Measurements from ENCODE around the gene JOSD2. TPM values are rescaled to one million over a fixed set of nuclear protein-coding genes. Genes with fewer than 3 reads are reported as not detected.
A peak's percentile ranks its signal among the peaks of the same experiment; 100 is the strongest.

The JOSD2 gene
- total RNA-seq, 6 donors from 2014 or later, result 22.6 to 59.2 (median 40.1) TPM

DNA sequence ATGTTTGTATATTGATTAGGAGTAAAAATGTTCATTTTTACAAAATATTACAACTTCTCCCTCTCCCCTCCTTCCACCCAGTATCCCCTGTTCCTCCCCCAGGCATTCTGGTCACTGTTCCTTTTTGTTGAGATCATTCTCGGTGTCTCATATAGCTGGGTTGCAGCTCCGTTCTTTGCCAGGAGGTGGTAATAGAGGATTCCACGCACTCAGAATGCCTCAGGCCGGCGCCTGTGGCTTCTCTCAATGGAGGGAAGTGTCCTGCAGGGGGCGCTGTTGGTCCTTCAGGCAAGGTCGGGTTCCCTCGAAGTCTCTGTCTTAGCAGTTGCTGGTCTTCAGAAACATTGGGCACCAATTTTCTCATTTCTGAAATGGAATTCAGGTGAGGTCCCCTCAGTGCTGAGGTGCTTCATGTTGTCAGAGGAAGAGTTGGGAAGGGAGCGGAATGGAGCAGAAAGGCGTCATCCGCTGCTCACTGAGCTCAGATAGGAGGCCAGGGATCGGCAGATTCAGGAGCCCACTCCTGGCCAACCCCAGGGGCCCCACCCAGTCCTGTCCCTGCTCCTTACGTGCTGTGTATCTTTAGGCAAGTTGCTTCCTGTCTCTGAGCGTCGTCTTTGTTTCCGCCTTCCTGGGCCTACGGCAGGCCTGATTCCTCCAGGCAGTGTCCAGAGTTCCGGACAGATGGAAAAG lies 24.0 kb downstream of the JOSD2 start:
- H3K4me3 ChIP-seq, result no peak overlapping the region
- H3K27me3 ChIP-seq, result no peaks in the 10 kb centered on the region
- no peak overlapping the region for H3K27ac ChIP-seq
- peaks cover 6 to 27% (median 17%) of the 10 kb centered on the region in 4 donors for H3K36me3 ChIP-seq
- TF ChIP-seq, protein P1, sequence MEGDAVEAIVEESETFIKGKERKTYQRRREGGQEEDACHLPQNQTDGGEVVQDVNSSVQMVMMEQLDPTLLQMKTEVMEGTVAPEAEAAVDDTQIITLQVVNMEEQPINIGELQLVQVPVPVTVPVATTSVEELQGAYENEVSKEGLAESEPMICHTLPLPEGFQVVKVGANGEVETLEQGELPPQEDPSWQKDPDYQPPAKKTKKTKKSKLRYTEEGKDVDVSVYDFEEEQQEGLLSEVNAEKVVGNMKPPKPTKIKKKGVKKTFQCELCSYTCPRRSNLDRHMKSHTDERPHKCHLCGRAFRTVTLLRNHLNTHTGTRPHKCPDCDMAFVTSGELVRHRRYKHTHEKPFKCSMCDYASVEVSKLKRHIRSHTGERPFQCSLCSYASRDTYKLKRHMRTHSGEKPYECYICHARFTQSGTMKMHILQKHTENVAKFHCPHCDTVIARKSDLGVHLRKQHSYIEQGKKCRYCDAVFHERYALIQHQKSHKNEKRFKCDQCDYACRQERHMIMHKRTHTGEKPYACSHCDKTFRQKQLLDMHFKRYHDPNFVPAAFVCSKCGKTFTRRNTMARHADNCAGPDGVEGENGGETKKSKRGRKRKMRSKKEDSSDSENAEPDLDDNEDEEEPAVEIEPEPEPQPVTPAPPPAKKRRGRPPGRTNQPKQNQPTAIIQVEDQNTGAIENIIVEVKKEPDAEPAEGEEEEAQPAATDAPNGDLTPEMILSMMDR (IDR thresholded peaks at IDR 0.05), result peak in 5 of 6 experiments; percentile 9 to 47 (median 16)
- TF ChIP-seq EP300 (IDR thresholded peaks at IDR 0.05), result no peak
- WGBS, 2 donors, result 78 to 80% methylated on average over 18 of the region's 18 CpGs
- ATAC-seq (ENCODE audit: low FRiP score in 2 of 2), result no peak
- no peaks in the 10 kb centered on the region for H3K9me3 ChIP-seq
- peaks cover 0 to 7% (median 5%) of the 10 kb centered on the region in 4 donors for H3K4me1 ChIP-seq
- DNase-seq, result no peak

DNA sequence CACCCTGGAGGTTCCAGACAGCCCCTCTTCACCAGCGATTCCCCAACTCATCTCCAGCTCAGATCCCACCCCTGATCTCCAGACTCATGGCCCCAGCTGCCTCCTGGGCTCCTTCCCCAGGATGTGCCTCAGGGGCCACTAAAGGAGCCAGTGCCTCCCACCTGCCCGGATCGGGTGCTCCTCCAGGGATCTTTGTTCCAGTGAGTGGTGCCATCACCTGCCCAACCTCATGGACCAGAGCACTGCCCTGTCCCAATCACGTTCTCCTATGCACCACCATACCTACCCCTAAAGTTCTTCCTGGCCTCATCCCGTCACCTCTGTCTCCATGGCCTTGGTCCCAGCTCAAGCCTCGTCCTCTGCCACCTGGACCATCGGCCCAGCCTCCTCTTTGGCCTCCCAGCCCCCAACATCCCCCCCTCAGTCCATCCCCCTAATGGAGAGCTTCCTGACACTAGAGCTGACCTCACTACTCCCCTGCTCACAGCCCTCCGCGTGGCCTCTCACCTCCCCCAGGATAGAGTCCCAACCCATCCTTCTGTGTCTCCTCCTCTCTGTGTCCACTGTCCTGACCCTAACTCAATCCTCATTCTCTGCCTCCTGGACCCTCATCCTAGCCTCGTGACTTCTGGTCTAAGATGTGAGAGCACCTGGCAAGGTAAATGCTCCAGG lies 25.6 kb downstream of the JOSD2 start:
- no peak overlapping the region for H3K4me3 ChIP-seq
- H3K9me3 ChIP-seq, result no peaks in the 10 kb centered on the region
- no peaks in the 10 kb centered on the region for H3K27me3 ChIP-seq
- TF ChIP-seq POLR2AphosphoS5 (IDR thresholded peaks at IDR 0.05) (no peak), POLR2A (IDR thresholded peaks at IDR 0.05) (no peak), EP300 (IDR thresholded peaks at IDR 0.05) (no peak)
- TF ChIP-seq, protein P1 (IDR thresholded peaks at IDR 0.05), result no peak
- 90 to 92% methylated on average over 10 of the region's 10 CpGs for WGBS, 2 donors
- DNase-seq, result no peak
- no peak for ATAC-seq (ENCODE audit: low FRiP score in 2 of 2)
- H3K27ac ChIP-seq, result no peak overlapping the region
- H3K36me3 ChIP-seq, result peaks cover 12 to 42% (median 32%) of the 10 kb centered on the region in 4 donors
- peaks cover 0 to 3% (median 0%) of the 10 kb centered on the region in 4 donors for H3K4me1 ChIP-seq

DNA sequence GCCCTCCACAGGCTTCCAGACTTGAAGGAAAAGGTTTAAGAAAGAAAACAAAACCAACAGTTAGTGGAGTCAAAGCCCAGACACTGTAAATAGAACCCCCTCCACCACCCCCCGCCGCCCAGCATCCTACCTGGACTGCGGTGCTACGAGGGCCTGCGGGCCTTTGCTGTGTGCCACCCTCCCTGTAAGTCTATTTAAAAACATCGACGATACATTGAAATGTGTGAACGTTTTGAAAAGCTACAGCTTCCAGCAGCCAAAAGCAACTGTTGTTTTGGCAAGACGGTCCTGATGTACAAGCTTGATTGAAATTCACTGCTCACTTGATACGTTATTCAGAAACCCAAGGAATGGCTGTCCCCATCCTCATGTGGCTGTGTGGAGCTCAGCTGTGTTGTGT lies 28.1 kb downstream of the JOSD2 start:
- Histone ChIP-seq H3K27me3 (no peaks in the 10 kb centered on the region), H3K36me3 (peaks cover 23 to 67% (median 47%) of the 10 kb centered on the region in 4 donors), H3K27ac (no peak overlapping the region), H3K4me3 (no peak overlapping the region), H3K9me3 (no peaks in the 10 kb centered on the region), H3K4me1 (peaks cover 0 to 13% (median 6%) of the 10 kb centered on the region in 4 donors)
- no peak for ATAC-seq (ENCODE audit: low FRiP score in 2 of 2)
- no peak for TF ChIP-seq POLR2A (IDR thresholded peaks at IDR 0.05)
- no peak for TF ChIP-seq EP300 (IDR thresholded peaks at IDR 0.05)
- TF ChIP-seq, protein P1 (IDR thresholded peaks at IDR 0.05), result no peak
- TF ChIP-seq POLR2AphosphoS5 (IDR thresholded peaks at IDR 0.05), result no peak
- DNase-seq, result no peak
- 90 to 91% methylated on average over 10 of the region's 10 CpGs for WGBS, 2 donors

GRCh38 chr19:50482271-50482855 lies 28.6 kb downstream of the JOSD2 start:
- Histone ChIP-seq H3K27me3 (no peaks in the 10 kb centered on the region), H3K27ac (no peak overlapping the region), H3K4me1 (peaks cover 5 to 18% (median 10%) of the 10 kb centered on the region in 4 donors), H3K9me3 (no peaks in the 10 kb centered on the region), H3K4me3 (no peak overlapping the region), H3K36me3 (peaks cover 23 to 68% (median 47%) of the 10 kb centered on the region in 4 donors)
- WGBS, 2 donors, result 80 to 84% methylated on average over 3 to 16 of the region's 16 CpGs
- TF ChIP-seq EP300 (IDR thresholded peaks at IDR 0.05) (no peak), POLR2A (IDR thresholded peaks at IDR 0.05) (no peak), POLR2AphosphoS5 (IDR thresholded peaks at IDR 0.05) (no peak)
- TF ChIP-seq, protein P1 (IDR thresholded peaks at IDR 0.05), result no peak
- ATAC-seq (ENCODE audit: low FRiP score in 2 of 2) (no peak), DNase-seq (no peak)
